B cell (primary cell): ENCODE data around the gene RAPGEF1. TPM values are rescaled to one million over a fixed set of nuclear protein-coding genes. Genes with fewer than 3 reads are reported as not detected.

Experiments
- ATAC-seq: fragments of 200-7000 bp; cut with Tn5 transposase; one replicate; pipeline ENCODE4 v1.10.0; 2021; ENCODE audit warnings: low read depth, mild to moderate bottlenecking, moderate number of reproducible peaks, moderate library complexity
- CTCF ChIA-PET: fragments of 350-600 bp; sonication (Branson Sonifier 250); formaldehyde crosslinking; loops from one replicate; lab custom pipeline; 2021; ENCODE audit warnings: antibody characterized with exemption, inconsistent platforms; lab: Charles Lee
- POLR2A ChIA-PET: fragments of 350-600 bp; sonication (Branson Sonifier 250); formaldehyde crosslinking; loops from one replicate; lab custom pipeline; 2021; ENCODE audit warnings: antibody characterized with exemption; lab: Charles Lee
- DNase-seq: peaks from one replicate; pipeline ENCODE4 v3.0.0; 2013
- H2AFZ ChIP-seq: 2 replicates; pipeline ENCODE4 v1.6.1; 2012; ENCODE audit warnings: mild to moderate bottlenecking, low read depth, low read length; ENCODE audit not compliant: insufficient read depth, poor library complexity, severe bottlenecking
- H3K27ac ChIP-seq, 2 donors: 1 replicate in 1 of 2; 2 replicates in 1 of 2; pipeline ENCODE4 v1.5.1; 2012 to 2013; ENCODE audit warnings: low read length in 2 of 2, mild to moderate bottlenecking in 2 of 2, moderate library complexity in 1 of 2
- H3K27me3 ChIP-seq, 4 experiments: fragments of 200-600 bp in 1 of 4; sonication (generic) in 1 of 4; replicated peaks in 1 of 4; 1 replicate in 2 of 4; 2 replicates in 2 of 4; pipeline versions ENCODE4 v1.6.1 to v1.7.0; 2013 to 2016; ENCODE audit warnings: low read length in 3 of 4, mild to moderate bottlenecking in 2 of 4, mixed read lengths in 1 of 4, moderate library complexity in 1 of 4; ENCODE audit not compliant: insufficient read depth in 4 of 4, control insufficient read depth in 3 of 4; ENCODE audit errors: control extremely low read depth in 1 of 4
- H3K36me3 ChIP-seq, 2 experiments: replicated peaks in 1 of 2; 1 replicate in 1 of 2; 2 replicates in 1 of 2; pipeline versions ENCODE4 v1.6.1 to v1.7.1; 2013; ENCODE audit warnings: low read length in 1 of 2; ENCODE audit not compliant: insufficient read depth in 2 of 2, control insufficient read depth in 1 of 2; ENCODE audit errors: control extremely low read depth in 1 of 2, extremely low read depth in 1 of 2
- H3K4me1 ChIP-seq, 2 donors: fragments of 200-600 bp in 1 of 2; sonication (generic) in 1 of 2; 1 replicate in 1 of 2; 2 replicates in 1 of 2; pipeline versions ENCODE4 v1.5.1 to v1.6.1; 2013 to 2017; ENCODE audit warnings: low read length in 2 of 2; ENCODE audit not compliant: control insufficient read depth in 2 of 2, insufficient read depth in 2 of 2
- H3K4me2 ChIP-seq: replicated peaks from 2 replicates; pipeline ENCODE3; 2012; ENCODE audit warnings: mild to moderate bottlenecking, low read depth, low read length; ENCODE audit not compliant: poor library complexity, severe bottlenecking
- H3K4me3 ChIP-seq, 5 experiments: fragments of 200-600 bp in 1 of 5; sonication (generic) in 1 of 5; 1 replicate in 3 of 5; 2 replicates in 2 of 5; pipeline versions ENCODE4 v1.5.1 to v1.7.0; 2011 to 2016; ENCODE audit warnings: low read length in 4 of 5, mild to moderate bottlenecking in 4 of 5, low read depth in 2 of 5, control low read depth in 1 of 5, moderate library complexity in 1 of 5; ENCODE audit not compliant: insufficient read depth in 1 of 5; ENCODE audit errors: control extremely low read depth in 1 of 5, extremely low read depth in 1 of 5
- H3K79me2 ChIP-seq: fragments of 200-600 bp; sonication (generic); one replicate; pipeline ENCODE4 v1.6.0; 2016; ENCODE audit warnings: low read length; ENCODE audit not compliant: control insufficient read depth, insufficient read depth
- H3K9ac ChIP-seq: fragments of 200-600 bp; sonication (generic); 2 replicates; pipeline ENCODE4 v1.6.1; 2017; ENCODE audit warnings: mild to moderate bottlenecking, low read length, moderate library complexity
- H3K9me3 ChIP-seq, 3 donors: one replicate each; pipeline versions ENCODE4 v1.6.1 to v1.7.1; 2013; ENCODE audit warnings: low read length in 2 of 3; ENCODE audit not compliant: control insufficient read depth in 2 of 3, insufficient read depth in 1 of 3; ENCODE audit errors: control extremely low read depth in 1 of 3
- H4K20me1 ChIP-seq: 2 replicates; pipeline ENCODE4 v1.6.0; 2012; ENCODE audit warnings: mild to moderate bottlenecking, low read length; ENCODE audit not compliant: insufficient read depth, control insufficient read depth, poor library complexity, severe bottlenecking
- H3K27ac Mint-ChIP-seq: one replicate; pipeline ENCODE4 v1.8.0; 2021; ENCODE audit warnings: mixed read lengths
- H3K27me3 Mint-ChIP-seq: one replicate; pipeline ENCODE4 v1.8.0; 2021; ENCODE audit warnings: mixed read lengths
- H3K4me1 Mint-ChIP-seq: one replicate; pipeline ENCODE4 v1.8.0; 2021; ENCODE audit warnings: mixed read lengths
- H3K4me3 Mint-ChIP-seq: one replicate; pipeline ENCODE4 v1.8.0; 2021; ENCODE audit warnings: mixed read lengths
- H3K9me3 Mint-ChIP-seq: one replicate; pipeline ENCODE4 v1.8.0; 2022; ENCODE audit warnings: mixed read lengths; ENCODE audit not compliant: insufficient read depth
- CTCF ChIP-seq: fragments of 200-600 bp; IDR thresholded peaks from one replicate; pipeline ENCODE4 v1.8.0; 2022; ENCODE audit warnings: antibody characterized with exemption, mild to moderate bottlenecking
- EZH2 ChIP-seq: IDR thresholded peaks from 2 replicates; pipeline ENCODE4 v1.6.1; 2012; ENCODE audit warnings: borderline replicate concordance, low read depth, mild to moderate bottlenecking, moderate library complexity, low read length; ENCODE audit not compliant: insufficient read depth, poor library complexity, severe bottlenecking
- WGBS: methylation state at CpG from one replicate; pipeline ENCODE4 v1.1.5; 2013; ENCODE audit warnings: missing lambda C conversion rate; ENCODE audit not compliant: insufficient coverage; 5-methylcytosine and 5-hydroxymethylcytosine counted together
- intact Hi-C: fragments of 100-400 bp; cut with micrococcal nuclease; formaldehyde crosslinking; loops from one replicate; pipeline ENCODE4 v1.10.0; 2022
- polyA plus RNA-seq: library from polyadenylated mRNA; depleted of rRNA; stranded (reverse); fragments of >200 nt; gene quantifications from 2 replicates; pipeline ENCODE4 v1.2.3, GENCODE V29; 2012
- total RNA-seq, 2 donors: library from RNA; stranded (reverse); fragments of 120-200 nt in 1 of 2; gene quantifications; 1 replicate in 1 of 2; 2 replicates in 1 of 2; pipeline versions ENCODE4 v1.2.3 to v1.2.4, GENCODE V29; 2013 to 2022

The RAPGEF1 gene
- total and polyA plus RNA-seq, 2 donors (not counting 1 experiment from before 2014, with no cell fraction given), result 134 to 447 TPM

DNA sequence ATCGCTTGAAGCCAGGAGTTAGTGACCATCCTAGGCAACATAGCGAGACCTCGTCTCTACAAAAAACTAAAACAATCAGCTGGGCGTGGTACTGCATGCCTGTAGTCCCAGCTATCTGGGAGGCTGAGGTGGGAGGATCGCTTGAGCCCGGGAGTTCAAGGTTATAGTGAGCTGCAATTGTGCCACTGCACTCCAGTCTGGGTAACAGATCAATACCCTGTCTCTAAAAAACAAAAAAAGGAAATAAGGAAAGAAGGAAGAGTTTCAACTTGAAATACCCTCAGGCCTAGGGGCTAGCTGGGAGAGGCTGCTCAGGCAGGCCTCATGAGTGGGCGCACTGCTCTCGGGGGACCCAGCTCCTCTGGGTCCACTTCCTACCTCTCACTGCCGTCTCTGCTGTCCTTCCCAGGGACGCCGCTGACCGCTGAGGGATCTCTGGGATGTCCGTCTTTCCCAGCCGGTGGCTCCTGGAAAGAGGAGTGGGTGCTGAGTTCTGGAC is 138.1 kb downstream of the RAPGEF1 start:
- no peak overlapping the region for H3K4me3 ChIP-seq
- no peak overlapping the region for H3K9ac ChIP-seq
- ChIA-PET POLR2A (interaction anchor here (0.8 kb wide), 1 partner anchor 13 kb away, joined by 3 read pairs; no protein-coding TSS in a partner anchor), CTCF (interaction anchor here (0.8 to 21.7 kb wide), 3 partner anchors 17 to 142 kb away, joined by 3 to 263 read pairs (median 5); partner anchors contain the start of gene RAPGEF1)
- H3K27me3 ChIP-seq, result no peaks in the 10 kb centered on the region
- no peak for DNase-seq
- H3K4me2 ChIP-seq, result no peak overlapping the region
- no peak overlapping the region for H3K27ac Mint-ChIP-seq
- peaks cover 14 to 83% of the 10 kb centered on the region in 2 experiments for H3K36me3 ChIP-seq
- peaks cover 66% of the 10 kb centered on the region for H4K20me1 ChIP-seq
- peaks cover 53% of the 10 kb centered on the region for H3K79me2 ChIP-seq
- no peak for ATAC-seq
- no peak overlapping the region for H2AFZ ChIP-seq
- H3K9me3 ChIP-seq, result no peaks in the 10 kb centered on the region
- peaks cover 3% of the 10 kb centered on the region for H3K4me1 Mint-ChIP-seq
- H3K4me1 ChIP-seq, result no peaks in the 10 kb centered on the region
- no peaks in the 10 kb centered on the region for H3K27me3 Mint-ChIP-seq
- no peaks in the 10 kb centered on the region for H3K9me3 Mint-ChIP-seq
- 100% methylated on average over 4 of the region's 14 CpGs for WGBS
- TF ChIP-seq CTCF (no peak), EZH2 (no peak)
- no peak overlapping the region for H3K27ac ChIP-seq
- intact Hi-C loops, result no loop called here
- no peak overlapping the region for H3K4me3 Mint-ChIP-seq

DNA sequence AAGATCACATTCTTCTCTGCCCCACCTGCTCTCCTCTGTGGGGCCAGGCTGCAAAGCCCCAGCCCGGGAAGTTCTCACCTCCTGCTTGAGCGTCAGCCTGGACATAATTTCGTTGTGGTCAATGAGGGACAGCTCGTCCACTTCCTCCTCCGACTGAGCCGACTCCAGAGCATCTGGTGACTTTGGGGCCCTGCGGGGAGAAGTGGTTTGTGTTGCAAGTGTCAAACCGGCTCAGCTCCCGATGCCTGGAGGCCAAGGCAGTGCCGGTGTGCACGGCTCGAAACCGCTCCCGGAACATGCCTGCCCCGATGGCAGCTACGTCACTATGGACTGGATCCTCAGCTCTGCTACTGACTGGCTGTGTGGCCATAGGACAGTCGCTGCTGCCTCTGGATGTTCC is 141.8 kb downstream of the RAPGEF1 start:
- intact Hi-C loops, result no loop called here
- Histone ChIP-seq H3K4me2 (no peak overlapping the region), H4K20me1 (peaks cover 45% of the 10 kb centered on the region), H3K9ac (no peak overlapping the region), H3K4me1 (no peaks in the 10 kb centered on the region), H3K27ac (no peak overlapping the region), H3K79me2 (peaks cover 30% of the 10 kb centered on the region), H2AFZ (no peak overlapping the region), H3K36me3 (peaks cover 4 to 95% of the 10 kb centered on the region in 2 experiments), H3K9me3 (no peaks in the 10 kb centered on the region), H3K27me3 (no peaks in the 10 kb centered on the region), H3K4me3 (no peak overlapping the region)
- DNase-seq (no peak), ATAC-seq (no peak)
- POLR2A ChIA-PET, result no interaction called here
- Mint-ChIP-seq H3K4me1 (peaks cover 3% of the 10 kb centered on the region), H3K9me3 (no peaks in the 10 kb centered on the region), H3K27ac (no peak overlapping the region), H3K27me3 (no peaks in the 10 kb centered on the region), H3K4me3 (no peak overlapping the region)
- WGBS, result 80% methylated on average over 17 of the region's 17 CpGs
- CTCF ChIA-PET, result interaction anchor here (0.6 to 21.7 kb wide), 3 partner anchors 13 to 635 kb away, joined by 3 to 263 read pairs (median 3); partner anchors contain the start of gene RAPGEF1
- TF ChIP-seq CTCF, result no peak
- no peak for TF ChIP-seq EZH2
